ENCODE results near the gene NINL.

DNA sequence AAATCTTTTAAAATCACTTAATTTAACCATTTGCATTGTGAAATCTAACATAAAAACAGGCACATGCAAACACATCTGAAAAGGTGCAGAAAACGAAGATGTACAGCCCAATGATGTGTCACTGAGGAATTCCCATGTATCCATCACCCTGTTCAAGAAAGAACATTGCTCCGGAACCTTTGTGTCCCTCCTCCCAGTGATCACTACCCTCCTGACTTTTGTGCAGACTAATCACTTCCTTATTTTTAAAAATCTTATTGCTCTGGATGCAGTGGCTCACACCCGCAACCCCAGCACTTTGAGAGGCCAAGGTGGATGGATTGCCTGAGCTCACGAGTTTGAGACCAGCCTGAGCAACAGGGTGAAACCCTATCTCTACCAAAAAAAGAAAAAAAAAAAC is 163.3 kb downstream of the NINL start:
- TF ChIP-seq, protein P1, sequence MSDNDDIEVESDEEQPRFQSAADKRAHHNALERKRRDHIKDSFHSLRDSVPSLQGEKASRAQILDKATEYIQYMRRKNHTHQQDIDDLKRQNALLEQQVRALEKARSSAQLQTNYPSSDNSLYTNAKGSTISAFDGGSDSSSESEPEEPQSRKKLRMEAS (IDR thresholded peaks at IDR 0.05) = no peak
- TF ChIP-seq CREB1 (IDR thresholded peaks at IDR 0.05) (no peak), CEBPB (IDR thresholded peaks at IDR 0.05; ENCODE audit: low read depth, low read length) (no peak), CBX5 (IDR thresholded peaks at IDR 0.05; ENCODE audit: low read depth, low read length) (no peak)
- TF ChIP-seq, protein P2, sequence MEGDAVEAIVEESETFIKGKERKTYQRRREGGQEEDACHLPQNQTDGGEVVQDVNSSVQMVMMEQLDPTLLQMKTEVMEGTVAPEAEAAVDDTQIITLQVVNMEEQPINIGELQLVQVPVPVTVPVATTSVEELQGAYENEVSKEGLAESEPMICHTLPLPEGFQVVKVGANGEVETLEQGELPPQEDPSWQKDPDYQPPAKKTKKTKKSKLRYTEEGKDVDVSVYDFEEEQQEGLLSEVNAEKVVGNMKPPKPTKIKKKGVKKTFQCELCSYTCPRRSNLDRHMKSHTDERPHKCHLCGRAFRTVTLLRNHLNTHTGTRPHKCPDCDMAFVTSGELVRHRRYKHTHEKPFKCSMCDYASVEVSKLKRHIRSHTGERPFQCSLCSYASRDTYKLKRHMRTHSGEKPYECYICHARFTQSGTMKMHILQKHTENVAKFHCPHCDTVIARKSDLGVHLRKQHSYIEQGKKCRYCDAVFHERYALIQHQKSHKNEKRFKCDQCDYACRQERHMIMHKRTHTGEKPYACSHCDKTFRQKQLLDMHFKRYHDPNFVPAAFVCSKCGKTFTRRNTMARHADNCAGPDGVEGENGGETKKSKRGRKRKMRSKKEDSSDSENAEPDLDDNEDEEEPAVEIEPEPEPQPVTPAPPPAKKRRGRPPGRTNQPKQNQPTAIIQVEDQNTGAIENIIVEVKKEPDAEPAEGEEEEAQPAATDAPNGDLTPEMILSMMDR (IDR thresholded peaks at IDR 0.05; ENCODE audit: control extremely low read depth in 1 of 3, insufficient read depth in 1 of 3, low read depth in 1 of 3, low read length in 3 of 3) = no peak
